ENCODE results near the gene SPOP. TPM values are rescaled to one million over a fixed set of nuclear protein-coding genes. Genes with fewer than 3 reads are reported as not detected.
A peak's percentile ranks its signal among the peaks of the same experiment; 100 is the strongest.

Gene SPOP
- total RNA-seq, 1 donor from 2014 or later, result 63.9 TPM

GRCh38 chr17:49610883-49611584 lies 66.9 kb downstream of the SPOP start:
- H3K27ac Mint-ChIP-seq (ENCODE audit: unreplicated experiment), result no peak overlapping the region
- no peaks in the 10 kb centered on the region for H3K9me3 Mint-ChIP-seq (ENCODE audit: unreplicated experiment)
- no peak for DNase-seq (ENCODE audit: extremely low spot score, unreplicated experiment)
- H3K4me1 Mint-ChIP-seq (ENCODE audit: unreplicated experiment), result no peaks in the 10 kb centered on the region
- H3K4me3 Mint-ChIP-seq (ENCODE audit: unreplicated experiment), result no peak overlapping the region
- H3K27me3 Mint-ChIP-seq (ENCODE audit: unreplicated experiment), result no peaks in the 10 kb centered on the region
- H3K36me3 Mint-ChIP-seq (ENCODE audit: unreplicated experiment), result peaks cover 36% of the 10 kb centered on the region
- no peak for TF ChIP-seq CTCF (IDR thresholded peaks at IDR 0.05)

- no peak overlapping the region for H3K27ac Mint-ChIP-seq (ENCODE audit: unreplicated experiment)
Observed at GRCh38 chr17:49604314-49604869, 73.5 kb downstream of the SPOP start.

GRCh38 chr17:49603720-49604119 lies 74.2 kb downstream of the SPOP start:
- Mint-ChIP-seq H3K36me3 (ENCODE audit: unreplicated experiment) (peaks cover 49% of the 10 kb centered on the region), H3K4me3 (ENCODE audit: unreplicated experiment) (no peak overlapping the region), H3K9me3 (ENCODE audit: unreplicated experiment) (no peaks in the 10 kb centered on the region), H3K27ac (ENCODE audit: unreplicated experiment) (no peak overlapping the region), H3K27me3 (ENCODE audit: unreplicated experiment) (no peaks in the 10 kb centered on the region), H3K4me1 (ENCODE audit: unreplicated experiment) (no peaks in the 10 kb centered on the region)
- no peak for DNase-seq (ENCODE audit: extremely low spot score, unreplicated experiment)
- TF ChIP-seq CTCF (IDR thresholded peaks at IDR 0.05), result no peak

More at GRCh38 chr17:49604314-49604869, 73.5 kb downstream of the SPOP start:
- Mint-ChIP-seq H3K4me3 (ENCODE audit: unreplicated experiment) (no peak overlapping the region), H3K36me3 (ENCODE audit: unreplicated experiment) (peaks cover 47% of the 10 kb centered on the region), H3K27me3 (ENCODE audit: unreplicated experiment) (no peaks in the 10 kb centered on the region), H3K4me1 (ENCODE audit: unreplicated experiment) (no peaks in the 10 kb centered on the region), H3K9me3 (ENCODE audit: unreplicated experiment) (no peaks in the 10 kb centered on the region)
- DNase-seq (ENCODE audit: extremely low spot score, unreplicated experiment), result no peak
- TF ChIP-seq CTCF (IDR thresholded peaks at IDR 0.05), result no peak

GRCh38 chr17:49603238-49603637 lies 74.7 kb downstream of the SPOP start:
- H3K9me3 Mint-ChIP-seq (ENCODE audit: unreplicated experiment), result no peaks in the 10 kb centered on the region
- TF ChIP-seq CTCF (IDR thresholded peaks at IDR 0.05), result no peak
- H3K27ac Mint-ChIP-seq (ENCODE audit: unreplicated experiment), result no peak overlapping the region
- peaks cover 48% of the 10 kb centered on the region for H3K36me3 Mint-ChIP-seq (ENCODE audit: unreplicated experiment)
- H3K27me3 Mint-ChIP-seq (ENCODE audit: unreplicated experiment), result no peaks in the 10 kb centered on the region
- H3K4me1 Mint-ChIP-seq (ENCODE audit: unreplicated experiment), result no peaks in the 10 kb centered on the region
- DNase-seq (ENCODE audit: extremely low spot score, unreplicated experiment), result no peak
- H3K4me3 Mint-ChIP-seq (ENCODE audit: unreplicated experiment), result no peak overlapping the region

GRCh38 chr17:49602783-49603182 lies 75.1 kb downstream of the SPOP start:
- H3K9me3 Mint-ChIP-seq (ENCODE audit: unreplicated experiment), result no peaks in the 10 kb centered on the region
- H3K27me3 Mint-ChIP-seq (ENCODE audit: unreplicated experiment), result no peaks in the 10 kb centered on the region
- TF ChIP-seq CTCF (IDR thresholded peaks at IDR 0.05), result no peak
- DNase-seq (ENCODE audit: extremely low spot score, unreplicated experiment), result no peak
- H3K27ac Mint-ChIP-seq (ENCODE audit: unreplicated experiment), result peak overlapping the region; percentile 7
- no peaks in the 10 kb centered on the region for H3K4me1 Mint-ChIP-seq (ENCODE audit: unreplicated experiment)
- peaks cover 52% of the 10 kb centered on the region for H3K36me3 Mint-ChIP-seq (ENCODE audit: unreplicated experiment)
- H3K4me3 Mint-ChIP-seq (ENCODE audit: unreplicated experiment), result no peak overlapping the region

All from osteocyte (in vitro differentiated cells).